NCI-H1436 (cell line): ENCODE results near the gene COMTD1.
"Not testable (repeated sequence)": the region's sequence is repeated elsewhere in the genome, so short reads cannot be mapped to it uniquely, and the experiment has no call there.

Source experiments
- DNase-seq: peaks from one replicate; lab custom pipeline; 2025; lab: John Stamatoyannopoulos, UW

COMTD1 gene

GRCh38 chr10:75195035-75195763, 40.6 kb downstream of the COMTD1 start:
- no peak for DNase-seq

GRCh38 chr10:75194625-75195024, 41.1 kb downstream of the COMTD1 start:
- not testable (repeated sequence) for DNase-seq

- no peak for DNase-seq
Observed at GRCh38 chr10:75191821-75192568, 43.8 kb downstream of the COMTD1 start.

- no peak for DNase-seq
Observed at GRCh38 chr10:75189266-75190096, 46.3 kb downstream of the COMTD1 start.

- DNase-seq: not testable (repeated sequence)
Observed at GRCh38 chr10:75188522-75188921, 47.2 kb downstream of the COMTD1 start.

GRCh38 chr10:75187961-75188426, 47.8 kb downstream of the COMTD1 start:
- peak; percentile 60 for DNase-seq

- no peak for DNase-seq
Observed at GRCh38 chr10:75186310-75186709, 49.4 kb downstream of the COMTD1 start.
